GM12873 (cell line): ENCODE data around the gene ZNF304.

Source experiments
- TF ChIP-seq, protein P1 (sequence below): IDR thresholded peaks from 2 replicates; pipeline ENCODE4 v1.5.1; 2012; ENCODE audit warnings: low read depth, mild to moderate bottlenecking, moderate library complexity, low read length, control low read depth; ENCODE audit not compliant: insufficient read depth; ENCODE audit errors: missing control alignments

Gene ZNF304

DNA sequence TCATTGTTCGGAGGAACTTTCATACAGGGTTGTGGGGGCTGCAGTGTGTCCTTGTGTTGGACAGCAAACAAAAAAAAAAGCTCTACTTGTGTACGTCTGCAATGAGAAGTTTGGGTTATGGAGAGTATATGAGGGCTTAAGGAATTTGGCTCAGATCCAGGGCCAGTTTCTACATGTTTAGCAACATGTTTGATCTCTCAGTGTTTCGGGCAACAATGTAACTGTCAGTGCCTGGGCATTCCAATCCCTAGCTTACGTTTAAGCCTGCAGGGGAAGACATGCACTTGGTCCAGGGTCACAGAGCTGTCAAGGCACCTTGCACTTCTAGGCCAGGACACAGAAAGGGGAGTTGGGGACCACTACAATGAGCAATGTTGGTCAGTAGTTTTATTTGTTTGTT, 16.9 kb upstream of the ZNF304 start:
- TF ChIP-seq, protein P1, sequence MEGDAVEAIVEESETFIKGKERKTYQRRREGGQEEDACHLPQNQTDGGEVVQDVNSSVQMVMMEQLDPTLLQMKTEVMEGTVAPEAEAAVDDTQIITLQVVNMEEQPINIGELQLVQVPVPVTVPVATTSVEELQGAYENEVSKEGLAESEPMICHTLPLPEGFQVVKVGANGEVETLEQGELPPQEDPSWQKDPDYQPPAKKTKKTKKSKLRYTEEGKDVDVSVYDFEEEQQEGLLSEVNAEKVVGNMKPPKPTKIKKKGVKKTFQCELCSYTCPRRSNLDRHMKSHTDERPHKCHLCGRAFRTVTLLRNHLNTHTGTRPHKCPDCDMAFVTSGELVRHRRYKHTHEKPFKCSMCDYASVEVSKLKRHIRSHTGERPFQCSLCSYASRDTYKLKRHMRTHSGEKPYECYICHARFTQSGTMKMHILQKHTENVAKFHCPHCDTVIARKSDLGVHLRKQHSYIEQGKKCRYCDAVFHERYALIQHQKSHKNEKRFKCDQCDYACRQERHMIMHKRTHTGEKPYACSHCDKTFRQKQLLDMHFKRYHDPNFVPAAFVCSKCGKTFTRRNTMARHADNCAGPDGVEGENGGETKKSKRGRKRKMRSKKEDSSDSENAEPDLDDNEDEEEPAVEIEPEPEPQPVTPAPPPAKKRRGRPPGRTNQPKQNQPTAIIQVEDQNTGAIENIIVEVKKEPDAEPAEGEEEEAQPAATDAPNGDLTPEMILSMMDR = no peak

DNA sequence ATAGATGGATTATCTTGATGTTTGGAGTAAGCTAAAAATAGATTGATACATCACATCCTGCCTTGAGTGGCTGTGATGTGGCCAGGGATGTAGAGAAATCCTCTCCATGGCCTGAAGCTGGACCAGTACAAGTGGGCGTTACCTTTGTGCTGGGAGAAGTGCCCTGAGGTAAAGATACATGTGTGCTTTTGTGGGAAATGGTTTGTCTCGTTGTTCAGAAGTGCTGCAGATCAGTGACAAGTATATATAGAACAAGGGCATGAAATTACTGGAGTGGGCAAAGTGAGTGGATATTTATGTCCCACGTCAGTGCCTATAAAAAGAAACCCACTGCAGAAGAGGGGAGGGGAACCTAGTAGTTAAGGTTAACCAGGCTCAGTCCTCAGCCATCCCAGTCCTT, 12.2 kb upstream of the ZNF304 start:
- TF ChIP-seq, protein P1 = no peak

DNA sequence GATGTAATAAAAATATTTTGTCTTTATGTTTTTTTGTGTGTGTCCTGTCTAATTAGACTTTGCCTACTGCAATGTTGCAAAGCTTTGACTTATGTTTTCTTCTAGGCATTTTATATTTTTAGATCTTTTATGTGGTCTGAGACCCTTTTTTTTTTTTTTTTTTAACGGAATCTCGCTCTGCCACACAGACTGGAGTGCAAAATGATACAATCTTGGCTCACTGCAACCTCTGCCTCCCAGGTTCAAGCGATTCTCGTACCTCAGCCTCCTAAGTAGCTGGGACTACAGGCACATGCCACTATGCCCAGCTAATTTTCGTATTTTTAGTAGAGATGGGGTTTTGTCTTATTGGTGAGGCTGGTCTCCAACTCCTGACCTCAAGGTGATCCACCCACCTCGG, 8.5 kb upstream of the ZNF304 start:
- TF ChIP-seq, protein P1 = no peak

DNA sequence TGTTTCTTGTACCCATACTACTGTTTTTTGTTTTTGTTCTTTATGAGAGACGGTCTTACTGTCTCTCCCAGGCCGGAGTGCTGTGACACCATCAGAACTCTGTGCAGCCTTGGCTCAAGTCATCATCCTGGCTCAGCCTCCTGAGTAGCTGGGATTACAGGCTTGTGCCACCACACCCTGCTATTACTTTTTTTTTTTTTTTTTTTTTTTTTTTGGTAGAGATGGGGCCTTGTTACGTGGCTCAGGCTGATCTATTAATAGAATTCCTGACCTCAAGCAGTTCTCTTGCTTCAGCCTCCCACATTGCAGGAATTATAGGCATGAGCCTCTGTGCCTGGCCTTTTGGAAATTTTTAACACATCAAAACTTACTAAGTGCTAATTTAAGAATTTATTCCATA, 2.9 kb upstream of the ZNF304 start:
- TF ChIP-seq, protein P1 = no peak

DNA sequence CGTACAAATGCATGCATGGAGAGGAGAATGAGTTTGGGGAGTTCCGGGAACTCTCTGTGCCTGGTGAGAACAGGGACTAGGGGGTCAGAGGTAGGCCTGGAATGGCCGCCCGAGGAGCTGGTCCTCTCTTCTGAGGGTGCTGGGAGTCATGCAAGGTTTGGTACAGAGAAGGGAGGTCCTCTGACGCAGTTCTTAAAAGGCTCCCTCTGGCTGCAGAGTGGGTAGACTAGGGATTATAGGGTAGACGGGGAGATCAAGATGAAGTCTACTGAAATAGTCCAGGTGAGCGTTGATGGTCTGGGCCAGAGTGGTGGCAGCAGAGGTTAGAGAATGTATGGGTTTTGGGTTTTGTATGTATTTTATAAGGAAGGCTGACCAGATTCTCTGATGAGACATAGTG, 796 bp downstream of the ZNF304 start:
- TF ChIP-seq, protein P1 = no peak

DNA sequence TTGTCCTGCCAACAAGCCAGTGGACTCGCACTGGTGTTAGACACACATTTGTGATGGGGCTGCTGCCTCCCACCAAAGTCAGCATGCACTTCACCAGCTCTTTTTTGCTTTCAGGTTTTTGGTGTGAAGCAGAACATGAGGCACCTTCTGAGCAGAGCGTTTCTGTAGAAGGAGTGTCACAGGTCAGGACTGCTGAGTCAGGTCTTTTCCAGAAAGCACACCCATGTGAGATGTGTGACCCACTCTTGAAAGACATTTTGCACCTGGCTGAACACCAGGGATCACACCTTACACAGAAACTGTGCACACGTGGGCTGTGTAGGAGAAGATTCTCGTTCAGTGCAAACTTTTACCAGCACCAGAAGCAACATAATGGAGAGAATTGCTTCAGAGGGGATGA, 4.8 kb downstream of the ZNF304 start:
- TF ChIP-seq, protein P1 = no peak

DNA sequence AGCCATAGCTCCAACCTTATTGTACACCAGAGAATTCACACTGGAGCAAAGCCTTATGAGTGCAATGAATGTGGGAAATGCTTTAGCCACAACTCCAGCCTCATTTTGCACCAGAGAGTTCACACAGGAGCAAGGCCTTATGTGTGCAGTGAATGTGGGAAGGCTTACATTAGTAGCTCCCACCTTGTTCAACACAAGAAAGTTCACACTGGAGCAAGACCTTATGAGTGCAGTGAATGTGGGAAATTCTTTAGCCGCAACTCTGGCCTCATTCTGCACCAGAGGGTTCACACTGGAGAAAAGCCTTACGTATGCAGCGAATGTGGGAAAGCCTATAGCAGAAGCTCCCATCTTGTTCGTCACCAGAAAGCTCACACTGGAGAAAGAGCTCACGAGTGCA, 6.3 kb downstream of the ZNF304 start:
- TF ChIP-seq, protein P1 = no peak

DNA sequence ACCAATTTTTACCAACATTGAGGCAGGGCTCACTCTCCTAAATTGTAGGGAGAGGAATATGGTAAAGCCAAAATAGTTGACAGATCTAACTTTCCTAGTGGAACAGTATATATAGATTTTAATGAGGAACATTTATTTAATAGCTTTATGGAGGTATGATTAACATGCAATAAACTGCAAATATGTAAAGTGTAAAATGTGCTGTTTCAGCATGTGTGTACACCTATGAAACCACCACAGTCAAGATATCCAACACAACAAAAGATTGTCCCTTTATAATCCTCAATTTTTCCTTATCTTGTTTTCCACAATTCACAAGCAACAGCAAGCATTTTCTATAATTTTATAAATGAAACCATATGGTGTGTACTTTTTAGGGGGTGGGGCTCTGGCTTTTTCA, 8.2 kb downstream of the ZNF304 start:
- TF ChIP-seq, protein P1 = no peak
